Fibroblast of skin of scalp (primary cell): ENCODE data around the gene MAP3K6.

ENCODE experiments used
- DNase-seq: peaks from one replicate; pipeline ENCODE4 v3.0.0-alpha.2; 2013

MAP3K6 gene

DNA sequence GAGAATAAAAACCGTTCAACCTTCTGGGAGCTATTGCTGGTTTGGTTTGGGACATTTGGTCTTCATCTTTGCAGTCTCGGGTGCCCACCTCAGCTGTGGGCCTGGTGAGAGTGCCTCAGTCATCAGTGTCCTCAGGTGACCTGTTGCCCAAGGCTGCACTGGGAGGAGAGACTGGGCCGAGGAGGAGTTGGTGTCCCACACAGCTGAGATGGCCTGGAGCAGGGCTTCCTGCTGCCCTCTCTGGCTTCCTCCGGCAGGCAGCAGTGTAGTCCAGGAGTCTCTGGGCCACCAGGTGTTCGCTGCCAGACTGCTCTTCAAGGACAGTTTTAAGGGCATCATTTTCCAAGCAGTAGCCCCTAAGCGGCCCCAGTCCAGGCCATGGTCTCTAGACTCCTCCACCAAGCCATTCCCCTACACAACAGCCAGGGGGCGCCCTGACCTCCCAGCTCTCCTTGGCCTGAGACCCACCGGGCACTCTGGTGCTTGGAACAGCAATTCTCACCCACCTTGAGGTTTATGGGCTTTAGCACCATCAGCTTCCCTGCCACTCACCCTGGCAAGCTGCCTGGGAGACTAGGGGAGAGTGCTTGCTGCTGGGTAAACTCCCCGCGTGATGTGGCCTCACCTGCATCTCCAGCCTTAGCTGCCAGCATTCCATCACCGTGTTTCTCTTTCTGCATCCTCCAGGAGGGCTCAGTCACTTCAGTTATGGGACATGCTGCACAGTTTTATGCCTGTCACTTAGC is 34.1 kb downstream of the MAP3K6 start:
- DNase-seq = peak; percentile 36

DNA sequence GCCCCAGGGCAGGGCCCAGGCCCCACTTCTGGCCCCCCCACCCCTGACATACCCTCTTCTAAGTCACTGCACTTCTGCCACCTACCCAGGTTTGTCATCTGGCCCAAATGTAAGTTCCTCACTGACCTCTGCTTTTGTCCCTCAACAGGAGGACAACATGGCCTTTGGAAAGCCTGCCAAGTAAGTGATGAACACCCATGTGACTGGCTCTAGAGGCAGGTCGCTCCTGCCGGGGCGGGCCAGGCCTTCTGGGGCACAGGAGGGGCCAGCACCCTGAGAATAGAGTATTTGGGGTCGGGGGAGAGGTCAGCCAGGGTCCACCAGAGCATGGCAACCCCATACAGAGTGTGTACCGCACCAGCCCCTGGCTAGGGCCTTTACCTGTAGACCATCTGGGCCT is 34.8 kb downstream of the MAP3K6 start:
- DNase-seq = no peak

DNA sequence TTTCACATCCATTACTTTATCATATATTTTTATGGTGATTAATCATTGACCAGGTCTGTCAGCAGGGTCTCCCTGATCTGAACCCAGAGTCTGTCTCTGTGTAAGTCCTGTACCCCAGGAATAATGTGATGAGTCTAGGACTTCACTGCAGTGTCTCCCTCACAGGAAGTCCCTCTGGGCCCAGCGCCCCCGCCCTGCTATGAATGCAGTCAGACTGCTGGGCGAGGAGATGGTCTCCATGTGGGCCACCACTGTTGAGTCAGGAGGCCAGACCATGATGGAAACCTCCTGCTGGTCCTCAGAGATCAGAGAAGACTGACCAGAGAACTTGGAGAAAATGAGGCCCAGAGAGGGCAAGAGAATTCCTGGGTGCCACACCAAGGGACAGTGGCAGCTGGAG is 35.3 kb downstream of the MAP3K6 start:
- DNase-seq = no peak

DNA sequence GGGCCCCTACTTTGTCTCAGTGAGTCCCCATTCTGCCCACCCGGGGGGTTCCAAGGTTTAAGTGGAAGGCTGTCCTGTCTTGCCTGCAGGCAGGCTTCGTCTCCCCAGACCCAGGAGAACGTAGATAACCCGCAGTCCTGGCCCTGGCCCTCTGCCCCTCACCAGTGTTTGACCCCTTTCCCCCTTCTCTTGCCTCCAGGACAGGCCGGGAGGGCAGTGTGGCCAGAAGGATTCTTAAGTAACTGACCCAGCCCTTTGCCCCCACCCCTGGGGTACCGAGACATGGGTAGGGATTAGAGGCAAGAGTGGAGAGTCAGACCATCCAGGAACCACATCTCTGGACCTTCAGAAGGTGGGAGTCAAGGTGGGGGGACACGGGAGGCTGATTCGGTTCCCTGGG is 36.0 kb downstream of the MAP3K6 start:
- DNase-seq = no peak

DNA sequence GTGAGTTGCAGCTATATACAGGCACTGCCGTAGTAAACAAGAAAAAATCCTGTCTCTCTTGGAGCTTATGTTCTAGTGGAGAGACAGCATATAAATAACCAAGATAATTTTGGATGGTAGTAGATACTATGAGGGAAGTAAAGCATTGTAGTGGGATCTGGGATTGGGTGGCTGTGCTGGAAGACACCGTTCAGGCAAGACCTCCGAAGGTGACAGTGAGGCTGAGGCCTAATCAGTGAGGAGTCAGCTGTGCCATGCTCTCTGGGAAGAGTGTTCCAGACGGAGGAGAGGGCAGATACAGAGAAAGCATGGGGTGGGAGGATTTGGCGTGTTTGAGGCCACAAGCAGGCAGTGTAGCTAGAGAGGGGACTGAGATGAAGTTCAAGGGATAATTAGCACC is 38.8 kb downstream of the MAP3K6 start:
- DNase-seq = no peak

GRCh38 chr1:27325286-27325685 is 41.5 kb downstream of the MAP3K6 start:
- no peak for DNase-seq

- no peak for DNase-seq
Measured at GRCh38 chr1:27322569-27323240, 44.1 kb downstream of the MAP3K6 start.

DNA sequence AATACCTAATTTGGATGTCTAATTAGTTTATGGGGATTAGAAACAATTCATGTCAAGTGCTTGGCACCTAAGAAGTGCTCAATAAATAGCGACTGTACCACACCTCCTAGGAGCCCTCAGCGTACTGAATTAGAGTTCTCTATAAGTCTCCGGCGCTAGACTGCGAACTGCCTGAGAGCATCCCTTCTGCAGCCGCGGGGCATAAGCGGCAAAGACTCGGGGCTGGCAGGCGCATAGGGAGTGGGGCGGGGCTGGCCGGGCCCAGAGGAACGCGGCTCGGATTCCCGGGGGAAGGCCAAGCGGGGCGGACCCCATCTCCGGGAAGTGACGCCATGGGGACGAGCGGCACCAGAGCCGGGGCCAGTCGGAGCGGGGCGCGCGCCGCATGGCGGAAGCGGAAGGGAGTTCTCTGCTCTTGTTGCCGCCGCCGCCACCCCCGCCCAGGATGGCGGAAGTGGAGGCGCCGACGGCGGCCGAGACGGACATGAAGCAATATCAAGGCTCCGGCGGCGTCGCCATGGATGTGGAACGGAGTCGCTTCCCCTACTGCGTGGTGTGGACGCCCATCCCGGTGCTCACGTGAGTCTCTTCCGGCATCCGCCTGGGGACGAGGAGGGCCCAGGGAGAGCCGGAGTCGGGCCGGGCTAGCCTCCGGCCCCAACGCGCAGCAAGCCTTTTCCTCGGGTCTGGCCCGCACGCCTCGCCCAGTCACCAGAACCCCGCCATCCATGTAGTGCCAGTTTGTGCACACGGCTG is 44.8 kb downstream of the MAP3K6 start, which contains the start of gene TMEM222:
Gene TMEM222, plus strand, starts transcription at position 351 of the 756 bp plus-strand sequence. Its CDS starts 35 bp downstream, at position 386.
- DNase-seq = peak; percentile 98

DNA sequence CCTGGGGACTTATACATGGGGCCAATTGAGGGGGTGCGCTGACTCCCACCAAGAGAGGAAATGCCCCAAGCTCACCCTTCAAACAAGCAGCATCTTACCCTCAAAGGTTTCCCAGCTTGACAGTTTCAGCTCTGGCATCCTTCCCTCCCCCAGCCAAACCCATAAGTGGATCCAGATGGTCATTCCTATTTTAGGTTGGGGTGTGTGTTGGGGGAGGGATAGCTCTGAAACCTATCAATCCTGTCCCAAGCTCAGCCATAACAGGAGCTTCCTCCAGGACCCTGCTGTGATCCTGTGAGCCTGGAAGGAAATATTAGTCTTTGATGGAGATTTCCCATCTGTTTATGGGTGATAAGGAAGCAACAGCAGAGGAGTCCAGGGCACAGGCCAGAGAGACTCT is 48.2 kb downstream of the MAP3K6 start:
- peak; percentile 85 for DNase-seq

DNA sequence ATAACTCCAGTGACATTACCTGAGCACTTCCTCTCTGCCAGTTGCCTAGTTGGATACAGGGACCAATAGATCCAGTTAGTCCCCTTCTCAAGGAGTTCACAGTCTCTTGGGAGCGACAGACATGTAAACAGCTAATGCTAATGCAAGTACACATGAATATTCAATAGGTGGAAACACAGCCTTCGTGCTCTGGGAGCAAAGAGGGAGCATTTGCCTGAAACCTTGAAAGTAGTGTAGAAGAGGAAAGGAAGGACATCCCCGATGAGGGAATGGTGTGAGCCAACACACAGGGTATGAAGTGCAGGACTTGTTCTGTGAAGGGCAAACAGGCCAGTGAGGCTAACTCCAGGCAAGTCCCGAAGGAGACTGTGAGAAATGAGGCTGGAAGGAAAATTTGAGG is 48.6 kb downstream of the MAP3K6 start:
- DNase-seq = no peak

DNA sequence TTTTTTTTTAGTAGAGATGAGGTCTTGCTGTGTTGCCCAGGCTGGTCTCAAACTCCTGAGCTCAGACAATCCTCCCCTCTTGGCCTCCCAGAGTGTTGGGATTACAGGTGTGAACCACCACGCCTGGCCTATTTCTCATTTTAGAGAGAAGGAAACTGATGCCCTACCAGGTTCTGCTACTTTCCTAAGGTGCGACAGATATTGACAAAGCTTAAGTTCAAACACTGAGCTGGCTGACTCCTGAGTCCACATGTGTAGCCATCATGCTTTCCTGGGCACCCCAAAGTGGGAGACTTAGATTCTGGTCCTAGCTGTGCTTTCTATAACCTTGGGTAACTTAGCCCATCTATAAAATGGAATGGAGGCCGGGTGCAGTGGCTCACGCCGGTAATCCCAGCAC is 49.9 kb downstream of the MAP3K6 start:
- DNase-seq = no peak

GRCh38 chr1:27314737-27315136 is 52.0 kb downstream of the MAP3K6 start:
- DNase-seq = no peak

GRCh38 chr1:27314169-27314568 is 52.6 kb downstream of the MAP3K6 start:
- DNase-seq = no peak

DNA sequence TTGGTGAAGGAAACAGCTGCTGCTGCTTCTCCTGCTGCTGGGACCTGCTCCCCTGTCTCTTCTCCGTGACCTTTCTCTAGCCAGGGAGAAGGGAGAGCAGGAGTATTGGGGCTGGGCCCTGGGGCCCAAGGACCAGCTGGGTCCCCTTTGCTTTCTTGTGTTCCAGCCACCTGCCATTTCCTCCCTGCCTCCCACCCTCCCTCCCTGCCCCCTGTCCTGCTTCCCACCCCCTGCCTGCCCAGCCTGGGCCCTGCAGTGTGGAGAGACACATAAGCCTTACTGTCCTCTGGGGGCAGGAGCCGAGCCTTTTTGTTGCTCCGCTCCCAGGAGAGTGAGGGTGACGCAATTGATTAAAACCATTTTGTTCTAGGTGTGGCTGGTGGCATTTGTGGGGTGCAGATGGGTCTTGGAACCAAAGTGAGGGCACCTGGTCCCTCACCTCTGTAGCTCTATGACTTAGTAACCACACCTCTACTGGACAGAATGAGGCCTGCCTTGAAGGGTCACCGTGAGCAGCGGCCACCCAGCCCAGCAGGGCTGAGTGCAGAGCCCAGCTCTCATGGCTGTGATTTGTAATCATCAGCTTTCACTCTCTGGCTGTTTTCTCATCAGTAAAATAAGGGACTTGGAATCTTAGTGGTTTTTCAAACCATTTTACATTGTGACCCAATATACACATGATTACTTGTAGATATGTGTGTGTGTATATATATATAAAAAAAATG is 58.7 kb downstream of the MAP3K6 start:
- DNase-seq = no peak

- DNase-seq = no peak
Measured at GRCh38 chr1:27306892-27307761, 59.6 kb downstream of the MAP3K6 start.

DNA sequence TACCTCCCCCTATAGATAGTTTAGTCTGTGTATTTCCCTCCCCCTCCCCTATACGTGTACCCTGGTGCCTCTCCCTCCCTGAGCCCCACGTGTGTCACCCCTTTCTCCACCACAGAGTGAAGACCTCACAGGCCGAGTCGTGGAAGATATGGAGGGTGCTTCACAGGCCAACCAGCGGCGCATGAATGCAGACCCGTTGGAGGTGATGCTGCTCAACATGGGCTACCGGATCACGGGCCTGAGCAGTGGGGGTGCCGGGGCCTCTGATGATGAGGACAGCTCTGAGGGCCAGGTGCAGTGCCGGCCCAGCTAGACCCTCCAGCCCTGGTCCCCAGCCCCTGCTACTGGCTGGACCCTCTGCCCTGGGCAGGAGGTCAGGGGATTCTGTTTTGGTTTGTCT is 60.7 kb downstream of the MAP3K6 start:
- DNase-seq = no peak
